ENCODE data around the gene NETO2.
A peak's percentile ranks its signal among the peaks of the same experiment; 100 is the strongest.

- TF ChIP-seq EZH2 (IDR thresholded peaks at IDR 0.05; ENCODE audit: borderline replicate concordance, low read length) = no peak
- TF ChIP-seq, protein P1, sequence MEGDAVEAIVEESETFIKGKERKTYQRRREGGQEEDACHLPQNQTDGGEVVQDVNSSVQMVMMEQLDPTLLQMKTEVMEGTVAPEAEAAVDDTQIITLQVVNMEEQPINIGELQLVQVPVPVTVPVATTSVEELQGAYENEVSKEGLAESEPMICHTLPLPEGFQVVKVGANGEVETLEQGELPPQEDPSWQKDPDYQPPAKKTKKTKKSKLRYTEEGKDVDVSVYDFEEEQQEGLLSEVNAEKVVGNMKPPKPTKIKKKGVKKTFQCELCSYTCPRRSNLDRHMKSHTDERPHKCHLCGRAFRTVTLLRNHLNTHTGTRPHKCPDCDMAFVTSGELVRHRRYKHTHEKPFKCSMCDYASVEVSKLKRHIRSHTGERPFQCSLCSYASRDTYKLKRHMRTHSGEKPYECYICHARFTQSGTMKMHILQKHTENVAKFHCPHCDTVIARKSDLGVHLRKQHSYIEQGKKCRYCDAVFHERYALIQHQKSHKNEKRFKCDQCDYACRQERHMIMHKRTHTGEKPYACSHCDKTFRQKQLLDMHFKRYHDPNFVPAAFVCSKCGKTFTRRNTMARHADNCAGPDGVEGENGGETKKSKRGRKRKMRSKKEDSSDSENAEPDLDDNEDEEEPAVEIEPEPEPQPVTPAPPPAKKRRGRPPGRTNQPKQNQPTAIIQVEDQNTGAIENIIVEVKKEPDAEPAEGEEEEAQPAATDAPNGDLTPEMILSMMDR (conservative IDR thresholded peaks at IDR 0.05 in 1 of 2, IDR thresholded peaks at IDR 0.05 in 1 of 2; ENCODE audit: extremely low read depth in 1 of 2, insufficient read depth in 1 of 2, low read depth in 1 of 2, low read length in 2 of 2) = peak in 1 of 2 donors; percentile 16
Observed at GRCh38 chr16:47049901-47050583, 93.7 kb downstream of the NETO2 start.
